IMR-90 (cell line): ENCODE data around the gene DIP2C. TPM values are rescaled to one million over a fixed set of nuclear protein-coding genes. Genes with fewer than 3 reads are reported as not detected.

Experiments
- ATAC-seq: fragments of 200-7000 bp; cut with Tn5 transposase; 2 replicates; pipeline ENCODE4 v1.9.1; 2020; ENCODE audit warnings: low read depth, mild to moderate bottlenecking, moderate library complexity
- BruUV-seq: library from RNA; stranded (reverse); fragments of 400-500 nt; replicated peaks from 2 replicates; lab custom pipeline; 2021; lab: Mats Ljungman, UMichigan
- CTCF ChIA-PET: fragments of 300-600 bp; formaldehyde crosslinking; extraction: SDS; loops from one replicate; lab custom pipeline; 2021; ENCODE audit warnings: antibody characterized with exemption; lab: Yijun Ruan, JAX
- POLR2A ChIA-PET: fragments of 300-600 bp; sonication (Branson Sonifier 250); formaldehyde crosslinking; loops from one replicate; lab custom pipeline; 2022; ENCODE audit warnings: antibody characterized with exemption; ENCODE audit not compliant: unreplicated experiment; lab: Charles Lee
- DNase-seq: peaks from one replicate; pipeline ENCODE4 v3.0.0; 2013
- H2AFZ ChIP-seq: replicated peaks from 2 replicates; pipeline ENCODE3; 2013; ENCODE audit warnings: low read length, mild to moderate bottlenecking; ENCODE audit not compliant: poor library complexity
- H2AK5ac ChIP-seq: 2 replicates; pipeline ENCODE4 v1.6.1; 2013; ENCODE audit warnings: low read depth, low read length, inconsistent platforms
- H2AK9ac ChIP-seq: replicated peaks from 2 replicates; pipeline ENCODE3; 2013; ENCODE audit warnings: mild to moderate bottlenecking, low read depth, low read length, moderate library complexity; ENCODE audit not compliant: poor library complexity
- H2BK120ac ChIP-seq: 2 replicates; pipeline ENCODE4 v1.6.1; 2013; ENCODE audit warnings: low read depth, low read length, inconsistent platforms
- H2BK15ac ChIP-seq: 3 replicates; pipeline ENCODE4 v1.6.1; 2013; ENCODE audit warnings: low read depth, low read length, inconsistent platforms
- H2BK20ac ChIP-seq: 2 replicates; pipeline ENCODE4 v1.6.1; 2013; ENCODE audit warnings: low read depth, mild to moderate bottlenecking, inconsistent platforms, low read length, moderate library complexity
- H2BK5ac ChIP-seq: 2 replicates; pipeline ENCODE4 v1.6.1; 2013; ENCODE audit warnings: mild to moderate bottlenecking, low read depth, low read length, inconsistent platforms; ENCODE audit not compliant: poor library complexity, severe bottlenecking
- H3K14ac ChIP-seq: replicated peaks from 2 replicates; pipeline ENCODE4 v1.6.1; 2013; ENCODE audit warnings: low read depth, low read length, inconsistent platforms
- H3K18ac ChIP-seq: 2 replicates; pipeline ENCODE4 v1.6.1; 2013; ENCODE audit warnings: low read depth, low read length, control low read depth
- H3K23ac ChIP-seq: 2 replicates; pipeline ENCODE4 v1.6.1; 2013; ENCODE audit warnings: low read depth, low read length, inconsistent platforms
- H3K27ac ChIP-seq: 2 replicates; pipeline ENCODE4 v1.5.1; 2013; ENCODE audit warnings: mild to moderate bottlenecking, control low read depth, low read length; ENCODE audit not compliant: insufficient read depth
- H3K27me3 ChIP-seq: 2 replicates; pipeline ENCODE4 v1.6.1; 2013; ENCODE audit warnings: low read length; ENCODE audit not compliant: control insufficient read depth, insufficient read depth
- H3K36me3 ChIP-seq: 2 replicates; pipeline ENCODE4 v1.6.1; 2013; ENCODE audit warnings: low read length, mixed read lengths; ENCODE audit not compliant: control insufficient read depth, insufficient read depth
- H3K4ac ChIP-seq: 2 replicates; pipeline ENCODE4 v1.6.1; 2013; ENCODE audit warnings: low read depth, low read length, inconsistent platforms
- H3K4me1 ChIP-seq: 2 replicates; pipeline ENCODE4 v1.6.1; 2013; ENCODE audit warnings: low read length, mixed read lengths; ENCODE audit not compliant: control insufficient read depth, insufficient read depth
- H3K4me2 ChIP-seq: 2 replicates; pipeline ENCODE4 v1.6.1; 2013; ENCODE audit warnings: low read depth, mild to moderate bottlenecking, control low read depth, low read length, moderate library complexity
- H3K4me3 ChIP-seq: 2 replicates; pipeline ENCODE4 v1.5.1; 2013; ENCODE audit warnings: low read depth, mild to moderate bottlenecking, control low read depth, low read length, moderate library complexity; ENCODE audit not compliant: insufficient read depth
- H3K56ac ChIP-seq: 2 replicates; pipeline ENCODE4 v1.6.1; 2013; ENCODE audit warnings: low read length, inconsistent platforms; ENCODE audit not compliant: insufficient read depth; ENCODE audit errors: extremely low read depth
- H3K79me1 ChIP-seq, 2 experiments: 2 replicates each; pipeline ENCODE4 v1.6.1; 2013; ENCODE audit warnings: low read length in 2 of 2, inconsistent platforms in 1 of 2, low read depth in 1 of 2
- H3K9ac ChIP-seq: 2 replicates; pipeline ENCODE4 v1.6.1; 2013; ENCODE audit warnings: low read depth, low read length, control low read depth
- H3K9me1 ChIP-seq: 2 replicates; pipeline ENCODE4 v1.6.1; 2013; ENCODE audit warnings: low read length, inconsistent platforms; ENCODE audit not compliant: insufficient read depth
- H3K9me3 ChIP-seq: 2 replicates; pipeline ENCODE4 v1.6.1; 2013; ENCODE audit warnings: low read length; ENCODE audit not compliant: control insufficient read depth, insufficient read depth
- H4K20me1 ChIP-seq: 2 replicates; pipeline ENCODE4 v1.6.1; 2013; ENCODE audit warnings: low read length, inconsistent platforms; ENCODE audit not compliant: insufficient read depth
- H4K5ac ChIP-seq: 2 replicates; pipeline ENCODE4 v1.6.1; 2013; ENCODE audit warnings: mild to moderate bottlenecking, low read depth, low read length, control low read depth
- H4K8ac ChIP-seq, 2 experiments: 2 replicates each; pipeline ENCODE4 v1.6.1; 2013; ENCODE audit warnings: low read depth in 2 of 2, low read length in 2 of 2, control low read depth in 1 of 2, inconsistent platforms in 1 of 2
- H4K91ac ChIP-seq: 2 replicates; pipeline ENCODE4 v1.6.1; 2013; ENCODE audit warnings: low read depth, low read length, inconsistent platforms; ENCODE audit not compliant: insufficient read depth
- BHLHE40 ChIP-seq: fragments of 150-350 bp; IDR thresholded peaks from 2 replicates; pipeline ENCODE4 v1.6.1; 2016; ENCODE audit warnings: mild to moderate bottlenecking, low read depth, low read length
- CEBPB ChIP-seq: IDR thresholded peaks from 2 replicates; pipeline ENCODE4 v1.6.1; 2012; ENCODE audit warnings: low read depth, low read length, improper control_type of control experiment
- ELK1 ChIP-seq: fragments of 150-350 bp; IDR thresholded peaks from 2 replicates; pipeline ENCODE4 v1.6.1; 2016; ENCODE audit warnings: low read depth, mild to moderate bottlenecking, low read length, moderate library complexity, borderline replicate concordance
- FOS ChIP-seq: fragments of 150-350 bp; IDR thresholded peaks from 2 replicates; pipeline ENCODE4 v1.6.1; 2016; ENCODE audit warnings: low read depth, low read length
- MAZ ChIP-seq: IDR thresholded peaks from 2 replicates; pipeline ENCODE4 v1.6.1; 2012; ENCODE audit warnings: low read depth, mild to moderate bottlenecking, low read length, improper control_type of control experiment, moderate library complexity, borderline replicate concordance
- MXI1 ChIP-seq: IDR thresholded peaks from 2 replicates; pipeline ENCODE4 v1.6.1; 2012; ENCODE audit warnings: low read depth, mild to moderate bottlenecking, low read length, moderate library complexity, borderline replicate concordance
- POLR2A ChIP-seq: IDR thresholded peaks from 2 replicates; pipeline ENCODE4 v1.6.1; 2012; ENCODE audit warnings: mild to moderate bottlenecking, low read depth, low read length
- RAD21 ChIP-seq: IDR thresholded peaks from 2 replicates; pipeline ENCODE4 v1.6.1; 2012; ENCODE audit warnings: low read length, improper control_type of control experiment
- SMC3 ChIP-seq: fragments of 150-350 bp; IDR thresholded peaks from 2 replicates; pipeline ENCODE4 v1.6.1; 2016; ENCODE audit warnings: low read depth, mild to moderate bottlenecking, antibody characterized with exemption, low read length, moderate library complexity
- WGBS, 2 experiments: methylation state at CpG; one replicate each; pipeline versions ENCODE4 v1.1.5 to v1.1.7; 2013; ENCODE audit warnings: missing lambda C conversion rate in 2 of 2; ENCODE audit not compliant: insufficient read length in 1 of 2; ENCODE audit errors: extremely low coverage in 2 of 2; 5-methylcytosine and 5-hydroxymethylcytosine counted together
- dilution Hi-C: fragments of 300-500 bp; cut with HindIII; formaldehyde crosslinking; loops from one replicate; pipeline ENCODE4 v1.14.3; 2018; ENCODE audit warnings: low sequenced_read_pairs; ENCODE audit not compliant: unreplicated experiment
- in situ Hi-C: fragments of 300-500 bp; cut with MboI; formaldehyde crosslinking; loops from 3 replicates; pipeline ENCODE4 v1.14.3; 2019; ENCODE audit warnings: low sequenced_read_pairs, inconsistent platforms, mixed read lengths
- intact Hi-C: fragments of 100-400 bp; cut with micrococcal nuclease; formaldehyde crosslinking; loops from 2 replicates; pipeline ENCODE4 v1.10.0; 2022
- polyA plus RNA-seq, 3 experiments: library from polyadenylated mRNA; depleted of rRNA; stranded (reverse); fragments of >200 nt; gene quantifications; 2 replicates each; pipeline ENCODE4 v1.2.3, GENCODE V29; 2012; ENCODE audit warnings: low replicate concordance in 1 of 3
- total RNA-seq: library from RNA; depleted of rRNA; stranded (reverse); fragments of >200 nt; gene quantifications from 2 replicates; pipeline ENCODE4 v1.2.3, GENCODE V29; 2012

The DIP2C gene
- total and polyA plus RNA-seq, 2 of the 4 experiments (the other 2 are of a cell fraction): 8.6 to 17.3 TPM

- WGBS, 2 experiments: no CpG with 5 or more reads among the region's 15 CpGs
- peak overlapping the region; percentile 92 for H2BK20ac ChIP-seq
- H2AK9ac ChIP-seq: peak overlapping the region; percentile 95
- H3K23ac ChIP-seq: peak overlapping the region; percentile 97
- in situ Hi-C loops: no loop called here
- H3K14ac ChIP-seq: peak overlapping the region; percentile 94
- peak overlapping the region; percentile 79; the same call in 1 of the 3 replicates for H2BK15ac ChIP-seq
- H3K18ac ChIP-seq: peak overlapping the region; percentile 89
- peak overlapping the region; percentile 92 for H3K56ac ChIP-seq
- CTCF ChIA-PET: no interaction called here
- H4K5ac ChIP-seq: peak overlapping the region; percentile 89
- peak; percentile 74; the same call in 1 of the 2 replicates for TF ChIP-seq MAZ
- TF ChIP-seq MXI1: peak; percentile 39; the same call in 1 of the 2 replicates
- TF ChIP-seq POLR2A: peak; percentile 68
- peak; percentile 14; the same call in 1 of the 2 replicates for TF ChIP-seq RAD21
- 0 out of 2 replicates have a peak, but pooled peaks have one; percentile 19 for TF ChIP-seq BHLHE40
- TF ChIP-seq SMC3: no peak
- no peak for TF ChIP-seq ELK1
- TF ChIP-seq FOS: peak; percentile 87
- peak; percentile 23; the same call in 1 of the 2 replicates for TF ChIP-seq CEBPB
- peak overlapping the region; percentile 95 for H2BK120ac ChIP-seq
- peak overlapping the region; percentile 97 for H3K4ac ChIP-seq
- H3K9me1 ChIP-seq: peaks cover 13% of the 10 kb centered on the region
- peak overlapping the region; percentile 98 for H2AK5ac ChIP-seq
- H3K4me2 ChIP-seq: peak overlapping the region; percentile 94
- peaks cover 0 to 27% of the 10 kb centered on the region in 2 experiments; a peak in 3 of 4 replicates for H3K79me1 ChIP-seq
- H3K4me1 ChIP-seq: peaks cover 5% of the 10 kb centered on the region
- POLR2A ChIA-PET: no interaction called here
- H3K27me3 ChIP-seq: no peaks in the 10 kb centered on the region
- H3K9me3 ChIP-seq: no peaks in the 10 kb centered on the region
- H4K91ac ChIP-seq: peak overlapping the region; percentile 88
- DNase-seq (peak; percentile 97), ATAC-seq (peak; percentile 100)
- H4K20me1 ChIP-seq: no peaks in the 10 kb centered on the region
- peak overlapping the region; percentile 28; the same call in 1 of the 2 replicates for H3K4me3 ChIP-seq
- peak overlapping the region; percentile 77 for H2AFZ ChIP-seq
- no TSS peak for BruUV-seq
- H3K36me3 ChIP-seq: peaks cover 24% of the 10 kb centered on the region
- peak overlapping the region; percentile 96 for H3K27ac ChIP-seq
- peak overlapping the region; percentile 86 for H2BK5ac ChIP-seq
- peak overlapping the region; percentile 89 for H3K9ac ChIP-seq
- intact Hi-C loops: no loop called here
- dilution Hi-C loops: no loop called here
- peak overlapping the region; percentile 24 to 98 for H4K8ac ChIP-seq
These were observed 365.7 kb downstream of the DIP2C start for GRCh38 chr10:323651-324293.
